GM19468 (cell line): ENCODE results near the gene BICRA.
"Not testable (repeated sequence)": the region's sequence is repeated elsewhere in the genome, so short reads cannot be mapped to it uniquely, and the experiment has no call there.

Source experiments
- ATAC-seq: cut with Tn5 transposase; IDR thresholded peaks from one replicate; pipeline ENCODE4 v1.9.1; 2021; ENCODE audit warnings: mild to moderate bottlenecking, moderate library complexity, moderate number of reproducible peaks; ENCODE audit not compliant: unreplicated experiment; ENCODE audit errors: extremely low read depth

The BICRA gene

GRCh38 chr19:47730910-47731309, 122.0 kb downstream of the BICRA start:
- no peak for ATAC-seq

GRCh38 chr19:47735131-47735530, 126.2 kb downstream of the BICRA start:
- no peak for ATAC-seq

GRCh38 chr19:47740866-47741519, 132.1 kb downstream of the BICRA start:
- ATAC-seq: no peak

- ATAC-seq: no peak
These were observed 132.7 kb downstream of the BICRA start for GRCh38 chr19:47741544-47742140.

- ATAC-seq: no peak
These were observed 133.7 kb downstream of the BICRA start for GRCh38 chr19:47742634-47743033.

- peak; percentile 45 for ATAC-seq
These were observed 136.3 kb downstream of the BICRA start, which contains the start of gene NOP53 for GRCh38 chr19:47745010-47745901. TSS of gene NOP53 (plus strand) at chr19:47745546. CDS start at chr19:47745560, 14 bp downstream.

GRCh38 chr19:47746129-47746528, 137.2 kb downstream of the BICRA start:
- ATAC-seq: not testable (repeated sequence)

- ATAC-seq: no peak
These were observed 140.4 kb downstream of the BICRA start for GRCh38 chr19:47749326-47749725.

GRCh38 chr19:47750752-47751151, 141.8 kb downstream of the BICRA start:
- ATAC-seq: no peak

GRCh38 chr19:47752440-47753211, 143.7 kb downstream of the BICRA start:
- no peak for ATAC-seq
